GM18951 (cell line): ENCODE measurements around the gene GTSE1.
"Not testable (repeated sequence)": the region's sequence is repeated elsewhere in the genome, so short reads cannot be mapped to it uniquely, and the experiment has no call there.

Experiments
- POLR2A ChIP-seq: IDR thresholded peaks from 4 replicates; pipeline ENCODE4 v1.6.1; 2011; ENCODE audit warnings: mild to moderate bottlenecking; ENCODE audit not compliant: insufficient read length, insufficient read depth; ENCODE audit errors: extremely low read depth
- in situ Hi-C: fragments of 300-500 bp; cut with MboI; formaldehyde crosslinking; loops from one replicate; pipeline ENCODE4 v1.12.0; 2022; ENCODE audit warnings: low sequenced_read_pairs, mixed read lengths, inconsistent platforms; ENCODE audit not compliant: unreplicated experiment

The GTSE1 gene, protein sequence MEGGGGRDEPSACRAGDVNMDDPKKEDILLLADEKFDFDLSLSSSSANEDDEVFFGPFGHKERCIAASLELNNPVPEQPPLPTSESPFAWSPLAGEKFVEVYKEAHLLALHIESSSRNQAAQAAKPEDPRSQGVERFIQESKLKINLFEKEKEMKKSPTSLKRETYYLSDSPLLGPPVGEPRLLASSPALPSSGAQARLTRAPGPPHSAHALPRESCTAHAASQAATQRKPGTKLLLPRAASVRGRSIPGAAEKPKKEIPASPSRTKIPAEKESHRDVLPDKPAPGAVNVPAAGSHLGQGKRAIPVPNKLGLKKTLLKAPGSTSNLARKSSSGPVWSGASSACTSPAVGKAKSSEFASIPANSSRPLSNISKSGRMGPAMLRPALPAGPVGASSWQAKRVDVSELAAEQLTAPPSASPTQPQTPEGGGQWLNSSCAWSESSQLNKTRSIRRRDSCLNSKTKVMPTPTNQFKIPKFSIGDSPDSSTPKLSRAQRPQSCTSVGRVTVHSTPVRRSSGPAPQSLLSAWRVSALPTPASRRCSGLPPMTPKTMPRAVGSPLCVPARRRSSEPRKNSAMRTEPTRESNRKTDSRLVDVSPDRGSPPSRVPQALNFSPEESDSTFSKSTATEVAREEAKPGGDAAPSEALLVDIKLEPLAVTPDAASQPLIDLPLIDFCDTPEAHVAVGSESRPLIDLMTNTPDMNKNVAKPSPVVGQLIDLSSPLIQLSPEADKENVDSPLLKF

DNA sequence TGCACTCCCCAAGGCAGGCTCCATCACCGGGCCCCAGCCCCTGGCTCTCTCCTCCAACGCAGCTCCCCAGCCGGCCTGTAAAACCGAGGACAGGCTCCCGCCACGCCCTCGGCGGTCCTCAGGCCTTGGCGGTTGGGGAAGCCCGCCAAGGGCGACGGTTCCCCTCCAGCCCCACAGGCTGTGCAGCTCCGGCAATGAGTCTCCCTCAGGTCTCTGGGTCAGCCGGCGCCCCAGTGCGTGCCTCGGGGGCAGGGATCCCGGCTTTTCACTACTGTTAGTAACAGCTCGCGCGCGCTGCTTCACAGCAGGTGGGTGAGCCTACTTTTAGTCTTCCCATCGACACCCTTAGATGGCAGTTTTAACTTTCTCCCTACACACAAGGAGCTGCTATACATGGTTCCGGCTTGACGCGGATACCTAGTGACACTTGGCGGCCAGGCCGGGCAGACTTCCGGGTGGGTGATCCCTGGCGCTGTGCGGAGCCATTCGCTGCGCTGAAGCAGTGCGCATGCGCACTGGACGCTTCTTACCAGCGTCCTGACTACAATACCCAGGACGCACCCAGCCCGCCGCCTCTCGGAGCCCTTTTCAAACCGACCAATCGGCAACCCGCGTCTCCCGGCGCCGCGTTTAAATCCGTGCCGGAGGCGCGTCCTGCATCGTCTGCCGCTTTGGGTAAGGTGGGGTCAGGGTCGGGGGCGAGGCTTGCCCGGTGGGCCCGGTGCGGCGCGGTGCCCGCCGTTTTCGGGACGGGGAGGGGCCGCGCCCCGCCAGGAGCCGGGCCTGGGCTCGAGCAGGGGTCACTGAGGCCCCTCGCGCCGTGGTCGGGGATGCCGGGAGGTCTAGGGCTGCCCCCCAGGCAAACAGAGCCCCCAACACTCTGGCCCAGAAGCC lies at the start of gene GTSE1:
Gene GTSE1, plus strand, starts transcription at position 614 of the 894 bp plus-strand sequence. CDS start 531 bp downstream, outside the sequence.
- peak; percentile 87 for TF ChIP-seq POLR2A
- in situ Hi-C loops: loop anchor here (10.0 kb wide), 1 partner anchor 152 kb away; no protein-coding TSS in a partner anchor

DNA sequence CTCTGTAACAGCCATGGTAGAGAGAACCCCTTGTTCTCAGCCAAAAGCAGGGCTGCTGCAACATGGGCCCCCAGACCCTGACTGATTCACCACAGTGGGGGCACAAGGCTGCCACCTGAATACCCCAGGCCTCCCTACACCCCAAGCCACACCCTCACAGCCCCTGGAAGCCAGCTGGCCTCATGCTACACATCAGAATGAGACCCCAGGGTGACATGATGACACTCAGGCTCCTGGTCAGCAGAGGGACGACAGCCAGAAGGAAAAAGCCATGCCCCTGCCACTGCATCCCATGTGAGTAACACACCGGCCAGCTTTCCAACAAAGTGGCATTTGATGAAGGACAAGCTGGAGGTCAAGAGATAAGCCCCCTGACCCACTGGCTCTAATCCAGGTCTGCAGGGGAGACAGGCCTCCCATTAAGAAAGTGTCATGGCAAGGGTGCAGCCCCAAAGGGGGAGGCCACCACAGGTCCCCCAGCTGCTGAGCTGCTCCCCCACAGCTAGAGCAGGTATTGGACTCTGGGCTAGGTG lies 49.2 kb upstream of the GTSE1 start:
- in situ Hi-C loops: no loop called here
- no peak for TF ChIP-seq POLR2A

DNA sequence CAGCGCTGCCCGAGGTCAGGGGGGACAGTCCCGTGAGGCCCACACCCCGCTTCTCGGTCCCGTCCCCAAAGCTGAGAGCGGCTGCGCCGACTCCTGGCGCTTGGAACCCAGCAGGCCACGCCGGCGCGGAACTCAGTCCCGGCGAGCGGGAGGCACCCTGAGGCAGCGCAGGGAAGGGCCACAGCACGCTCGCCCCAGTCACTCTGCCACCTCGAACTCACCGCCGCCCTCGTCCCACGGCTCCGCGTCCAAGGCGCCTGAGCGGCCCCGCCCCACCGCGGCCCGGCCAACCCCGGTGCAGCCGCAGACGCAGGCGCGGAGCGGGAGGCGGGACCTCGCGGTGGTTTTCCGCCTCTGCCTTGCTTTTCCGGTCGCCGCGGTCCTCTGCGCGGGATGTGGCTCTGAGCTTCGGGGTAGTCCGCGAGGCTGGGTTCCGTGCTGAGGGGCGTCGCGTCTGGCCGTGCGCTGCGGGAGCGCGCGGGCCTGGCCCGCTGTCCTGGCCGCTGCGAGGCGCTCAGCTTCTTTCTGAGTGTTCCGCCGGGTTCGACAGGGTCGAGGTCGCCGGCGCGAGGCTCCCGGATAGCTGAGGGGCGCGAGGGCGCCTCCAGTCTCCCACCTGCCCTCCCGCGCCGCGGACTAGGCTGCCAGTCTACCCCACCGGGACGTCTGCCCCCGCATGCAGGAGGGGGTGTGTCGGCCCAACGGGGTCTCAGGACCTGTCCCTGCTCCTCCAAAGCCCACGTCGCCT lies 46.5 kb upstream of the GTSE1 start, which contains the start of gene CDPF1:
Gene CDPF1, minus strand, starts transcription at position 259 of the 748 bp plus-strand sequence. CDS start 2,009 bp downstream, outside the sequence.
- peak; percentile 97 for TF ChIP-seq POLR2A
- in situ Hi-C loops: no loop called here

DNA sequence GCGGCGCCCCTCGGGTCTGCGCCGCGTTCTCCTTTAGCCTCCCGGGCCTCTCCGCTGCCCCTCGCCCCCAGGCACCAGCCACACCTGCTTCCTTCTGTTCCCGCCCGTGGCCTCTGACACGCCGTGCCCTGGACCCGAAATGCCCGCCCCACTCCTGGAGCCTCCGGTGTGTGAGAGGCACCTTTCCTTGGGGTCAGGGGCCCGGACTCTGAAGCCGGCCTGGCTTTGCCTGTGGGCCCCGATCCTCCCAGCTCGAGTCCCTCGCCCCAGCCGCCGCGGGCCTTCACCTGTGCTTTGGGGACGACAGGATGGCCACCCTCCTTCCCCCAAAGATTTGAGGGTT lies 45.9 kb upstream of the GTSE1 start:
- no peak for TF ChIP-seq POLR2A
- in situ Hi-C loops: no loop called here

DNA sequence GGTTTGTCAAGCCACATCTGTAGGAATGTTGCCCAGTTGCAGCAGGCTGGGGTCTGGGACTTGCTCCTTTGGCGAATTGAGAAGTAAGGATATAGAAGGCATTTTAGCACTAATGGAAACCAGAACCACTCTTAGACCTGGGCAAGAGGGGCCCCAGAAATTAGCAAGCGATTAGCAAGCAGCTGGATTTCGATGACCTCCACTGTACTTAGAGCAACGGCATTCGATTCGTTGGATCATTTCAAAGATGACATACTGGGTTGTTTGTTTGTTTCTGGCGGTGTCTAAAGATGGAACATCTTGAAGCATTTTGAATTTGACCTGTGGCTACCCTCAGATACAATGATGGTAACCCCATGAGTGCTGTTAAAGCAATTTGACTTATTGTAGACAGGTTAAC lies 45.4 kb upstream of the GTSE1 start:
- TF ChIP-seq POLR2A: no peak
- in situ Hi-C loops: no loop called here

DNA sequence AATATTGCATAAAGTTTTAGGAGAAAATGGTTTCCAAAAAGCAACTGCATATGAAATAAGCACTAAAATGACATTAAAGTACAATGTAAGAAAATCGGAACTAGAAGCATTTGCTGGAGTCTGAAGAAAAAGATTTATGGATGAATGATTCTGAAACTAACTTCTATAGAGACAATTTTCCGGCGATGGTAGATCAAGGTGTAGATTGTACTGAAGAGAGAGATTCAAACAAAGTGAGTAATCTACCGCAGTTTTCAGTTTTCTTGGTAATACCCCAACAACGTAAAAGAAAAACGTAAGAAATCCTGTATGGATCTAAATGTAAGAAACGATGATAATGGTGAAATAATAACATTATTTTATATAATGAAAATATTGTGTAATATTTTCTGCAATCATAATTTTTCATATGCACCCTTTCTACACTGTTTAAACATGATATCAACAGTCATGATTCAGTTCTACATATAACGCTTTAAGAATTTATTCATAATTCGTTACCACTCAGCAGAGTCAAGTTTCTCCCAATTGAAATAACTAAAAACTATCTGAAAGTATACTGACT lies 44.8 kb upstream of the GTSE1 start:
- in situ Hi-C loops: no loop called here
- TF ChIP-seq POLR2A: no peak

DNA sequence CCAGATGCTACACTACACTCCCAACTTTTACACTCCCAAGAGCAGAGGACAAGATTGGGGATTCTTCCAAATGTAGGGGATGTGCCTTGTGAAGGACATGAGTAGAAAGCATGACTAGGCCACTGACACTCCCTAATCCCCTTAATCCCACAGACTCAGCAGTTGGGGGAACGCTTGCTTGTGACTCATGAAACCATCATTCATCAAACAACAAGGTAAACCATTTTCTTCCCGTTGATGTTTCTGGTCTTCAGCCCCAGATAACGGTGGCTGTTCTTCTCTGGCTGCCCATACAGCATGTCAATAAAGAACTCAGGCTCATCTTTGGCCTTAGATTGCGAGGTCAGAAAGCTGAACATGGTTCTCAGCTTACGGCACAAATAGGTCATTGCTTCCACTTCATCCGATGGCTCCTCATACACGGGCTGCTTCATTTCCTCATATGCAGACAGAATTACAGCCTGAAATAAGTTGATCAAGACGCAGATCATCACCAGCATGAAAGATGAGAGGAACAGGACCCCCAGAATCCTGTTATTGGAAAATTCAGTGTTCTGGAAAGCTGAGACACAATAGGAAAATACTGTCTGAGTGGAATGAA lies 40.2 kb upstream of the GTSE1 start:
- in situ Hi-C loops: no loop called here
- no peak for TF ChIP-seq POLR2A

DNA sequence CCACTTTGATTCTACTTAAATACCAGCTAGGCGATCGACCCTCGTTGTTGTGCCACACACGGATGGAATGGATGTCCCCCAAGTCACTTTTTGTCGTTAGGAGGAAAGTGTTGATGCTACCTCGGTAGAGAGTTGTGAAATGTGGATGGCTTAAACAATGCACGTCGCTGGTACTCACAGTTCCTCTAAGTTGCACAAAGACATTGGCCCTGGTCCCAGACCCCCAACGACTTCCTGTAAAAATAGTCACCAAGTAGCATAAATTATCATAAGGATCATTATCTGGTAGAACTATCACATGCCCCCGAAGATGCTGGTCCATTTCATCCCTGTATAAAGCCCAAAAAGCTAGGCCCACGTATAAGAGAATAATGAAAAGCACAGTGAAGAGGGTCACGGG lies 37.3 kb upstream of the GTSE1 start:
- in situ Hi-C loops: no loop called here
- TF ChIP-seq POLR2A: no peak

DNA sequence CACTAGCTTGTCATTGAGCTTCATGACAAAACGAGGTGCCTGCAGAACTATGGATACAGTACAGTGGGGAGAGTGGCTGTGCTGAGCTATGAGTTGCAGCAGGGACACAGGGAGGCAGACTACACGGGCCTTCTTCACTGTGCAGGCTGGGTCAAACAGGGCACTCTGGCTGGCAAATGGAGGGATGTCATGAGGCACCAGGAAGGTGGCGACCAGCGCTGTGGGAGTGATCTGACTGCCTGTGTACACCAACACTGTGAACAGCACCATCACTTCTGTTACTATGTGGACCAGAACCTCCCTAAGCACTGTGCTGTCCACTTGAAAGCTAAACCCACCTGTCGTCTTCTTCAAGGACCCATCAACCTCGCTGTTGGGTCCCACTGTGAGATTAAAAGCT lies 36.6 kb upstream of the GTSE1 start:
- in situ Hi-C loops: no loop called here

DNA sequence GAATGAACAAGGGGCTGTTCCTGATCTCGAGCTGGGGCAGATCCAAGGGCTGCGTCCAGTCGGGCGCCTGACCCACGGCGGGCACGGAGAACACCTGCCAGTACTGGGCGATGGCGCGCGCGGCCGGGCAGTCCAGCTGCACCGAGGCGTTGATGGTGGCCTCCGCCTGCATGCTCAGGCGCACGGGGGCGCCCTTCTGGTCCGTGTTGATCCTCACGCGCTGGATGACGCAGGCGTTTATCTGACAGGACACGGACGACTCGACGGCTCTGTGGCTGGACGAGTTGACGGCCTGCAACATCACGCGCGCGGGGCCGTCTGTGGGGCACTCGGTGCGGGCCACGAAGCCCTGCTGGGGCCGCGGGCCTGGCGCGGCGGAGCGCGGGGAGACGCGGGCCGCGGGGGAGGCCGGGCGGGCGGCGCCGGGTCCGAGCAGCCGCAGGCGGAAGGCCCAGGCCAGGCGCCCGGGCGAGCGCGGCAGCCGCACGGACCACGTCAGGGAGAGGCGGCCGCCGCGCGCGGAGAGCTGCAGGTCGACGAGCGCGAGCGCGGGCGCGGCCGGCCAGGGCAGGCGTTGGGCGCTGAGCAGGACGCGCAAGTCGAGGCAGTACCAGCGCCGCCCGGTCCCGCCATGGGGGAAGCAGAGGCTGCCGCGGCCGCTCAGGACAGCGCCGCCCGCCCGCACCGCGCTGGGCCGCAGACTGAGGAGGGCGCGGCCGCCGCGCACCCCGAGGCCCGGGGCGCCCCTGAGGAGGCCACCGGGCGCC lies 34.0 kb upstream of the GTSE1 start:
- in situ Hi-C loops: no loop called here
- no peak for TF ChIP-seq POLR2A

More for the DNA sequence above, 36.6 kb upstream of the GTSE1 start:
- no peak for TF ChIP-seq POLR2A

DNA sequence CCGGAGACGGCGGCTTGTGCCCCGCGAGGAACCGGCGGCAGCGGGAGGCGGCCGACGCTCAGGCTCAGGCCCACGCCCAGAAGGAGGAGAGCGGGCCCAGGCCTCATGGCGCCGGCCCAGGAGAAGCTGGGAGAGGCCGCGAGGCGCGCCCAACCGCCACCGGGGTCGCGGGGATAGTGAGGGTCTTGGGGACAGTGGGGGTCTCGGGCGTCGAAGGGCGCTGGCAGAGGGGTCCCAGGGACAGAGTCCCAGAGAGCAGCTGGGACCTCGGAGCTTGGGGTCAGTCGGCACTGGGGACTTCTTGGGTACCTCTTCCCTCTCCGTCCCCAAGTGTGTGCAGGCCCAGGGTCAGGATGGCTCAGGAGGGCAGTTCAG lies 33.5 kb upstream of the GTSE1 start, which contains the start of gene PKDREJ:
Gene PKDREJ, minus strand, starts transcription at position 128 of the 375 bp plus-strand sequence. Its CDS starts 21 bp downstream, at position 107.
- no peak for TF ChIP-seq POLR2A
- in situ Hi-C loops: no loop called here

DNA sequence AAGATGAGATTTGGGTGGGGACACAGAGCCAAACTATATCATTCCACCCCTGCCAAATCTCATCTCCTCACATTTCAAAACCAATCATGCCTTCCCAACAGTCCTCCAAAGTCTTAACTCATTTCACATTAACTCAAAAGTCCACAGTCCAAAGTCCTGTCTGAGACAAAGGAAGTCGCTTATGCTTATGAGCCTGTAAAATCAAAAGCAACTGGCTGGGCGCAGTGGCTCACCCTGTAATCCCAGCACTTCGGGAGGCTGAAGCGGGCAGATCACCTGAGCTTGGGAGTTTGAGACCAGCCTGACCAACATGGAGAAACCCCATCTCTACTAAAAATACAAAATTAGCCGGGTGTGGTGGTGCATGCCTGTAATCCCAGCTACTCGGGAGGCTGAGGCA lies 32.1 kb upstream of the GTSE1 start:
- in situ Hi-C loops: not testable (repeated sequence)

DNA sequence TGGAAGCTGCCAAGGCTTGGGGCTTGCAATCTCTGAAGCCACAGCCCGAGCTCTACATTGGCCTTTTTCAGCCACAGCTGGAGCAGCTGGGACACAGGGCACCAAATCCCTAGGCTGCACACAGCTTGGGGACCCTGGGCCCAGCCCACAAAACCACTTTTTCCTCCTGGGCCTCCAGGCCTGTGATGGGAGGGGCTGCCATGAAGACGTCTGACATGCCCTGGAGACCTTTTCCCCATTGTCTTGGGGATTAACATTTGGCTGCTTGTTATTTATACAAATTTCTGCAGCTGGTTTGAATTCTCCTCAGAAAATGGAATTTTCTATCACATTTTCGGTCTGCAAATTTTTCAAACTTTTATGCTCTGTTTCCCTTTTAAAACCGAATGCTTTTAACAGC lies 31.0 kb upstream of the GTSE1 start:
- in situ Hi-C loops: not testable (repeated sequence)
